Measurements from ENCODE around the gene UPK1B.

- TF ChIP-seq CTCF (IDR thresholded peaks at IDR 0.05) = no peak
- TF ChIP-seq ZFX (IDR thresholded peaks at IDR 0.05; ENCODE audit: borderline replicate concordance) = no peak
Measured at GRCh38 chr3:119211193-119211592, 37.8 kb downstream of the UPK1B start.
